ENCODE measurements around the gene SPTLC2. TPM values are rescaled to one million over a fixed set of nuclear protein-coding genes. Genes with fewer than 3 reads are reported as not detected.
"Not testable (repeated sequence)": the region's sequence is repeated elsewhere in the genome, so short reads cannot be mapped to it uniquely, and the experiment has no call there.

The SPTLC2 gene
- total and polyA plus RNA-seq, 4 donors, result 8.1 to 48.6 (median 27.6) TPM

DNA sequence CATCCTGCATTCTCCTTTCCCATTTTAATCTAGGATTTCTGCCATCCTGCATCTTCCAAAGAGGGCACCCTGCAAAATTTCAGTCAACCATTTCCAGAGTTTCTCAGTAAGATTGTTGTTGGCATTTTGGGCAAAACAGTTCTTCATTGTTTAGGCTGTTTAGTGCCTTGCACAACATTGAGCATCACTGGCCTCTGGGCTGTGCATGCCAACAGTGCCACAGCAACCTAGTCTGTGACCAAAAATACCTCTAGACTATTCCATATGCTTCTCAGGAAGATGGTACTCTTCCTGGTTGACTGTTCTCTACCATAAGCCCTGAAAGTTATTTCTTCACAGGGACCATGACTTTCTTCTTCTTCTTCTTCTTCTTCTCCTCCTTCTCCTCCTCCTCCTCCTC lies 85.4 kb downstream of the SPTLC2 start:
- Histone ChIP-seq H3K27me3 (ENCODE audit: control insufficient read depth in 3 of 3, insufficient read depth in 3 of 3, low read length in 2 of 3) (no peaks in the 10 kb centered on the region), H3K4me1 (ENCODE audit: control insufficient read depth in 5 of 5, insufficient read depth in 5 of 5, low read length in 5 of 5) (peaks cover 0 to 1% (median 0%) of the 10 kb centered on the region in 5 donors), H3K9me3 (ENCODE audit: control insufficient read depth in 4 of 4, insufficient read depth in 3 of 4, low read length in 3 of 4) (no peaks in the 10 kb centered on the region), H3K27ac (ENCODE audit: low read depth in 1 of 2, low read length in 1 of 2) (no peak overlapping the region), H3K4me3 (no peak overlapping the region), H3K36me3 (ENCODE audit: control insufficient read depth in 4 of 4, insufficient read depth in 4 of 4, low read length in 4 of 4) (peaks cover 0 to 5% (median 2%) of the 10 kb centered on the region in 4 donors), H3K9ac (ENCODE audit: insufficient read depth in 1 of 2, low read length in 2 of 2) (no peak overlapping the region)
- no peak for ATAC-seq (ENCODE audit: insufficient read depth, low FRiP score)
- TF ChIP-seq, protein P1, sequence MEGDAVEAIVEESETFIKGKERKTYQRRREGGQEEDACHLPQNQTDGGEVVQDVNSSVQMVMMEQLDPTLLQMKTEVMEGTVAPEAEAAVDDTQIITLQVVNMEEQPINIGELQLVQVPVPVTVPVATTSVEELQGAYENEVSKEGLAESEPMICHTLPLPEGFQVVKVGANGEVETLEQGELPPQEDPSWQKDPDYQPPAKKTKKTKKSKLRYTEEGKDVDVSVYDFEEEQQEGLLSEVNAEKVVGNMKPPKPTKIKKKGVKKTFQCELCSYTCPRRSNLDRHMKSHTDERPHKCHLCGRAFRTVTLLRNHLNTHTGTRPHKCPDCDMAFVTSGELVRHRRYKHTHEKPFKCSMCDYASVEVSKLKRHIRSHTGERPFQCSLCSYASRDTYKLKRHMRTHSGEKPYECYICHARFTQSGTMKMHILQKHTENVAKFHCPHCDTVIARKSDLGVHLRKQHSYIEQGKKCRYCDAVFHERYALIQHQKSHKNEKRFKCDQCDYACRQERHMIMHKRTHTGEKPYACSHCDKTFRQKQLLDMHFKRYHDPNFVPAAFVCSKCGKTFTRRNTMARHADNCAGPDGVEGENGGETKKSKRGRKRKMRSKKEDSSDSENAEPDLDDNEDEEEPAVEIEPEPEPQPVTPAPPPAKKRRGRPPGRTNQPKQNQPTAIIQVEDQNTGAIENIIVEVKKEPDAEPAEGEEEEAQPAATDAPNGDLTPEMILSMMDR (IDR thresholded peaks at IDR 0.05; ENCODE audit: control extremely low read depth, extremely low read depth), result no peak
- DNase-seq, result no peak

DNA sequence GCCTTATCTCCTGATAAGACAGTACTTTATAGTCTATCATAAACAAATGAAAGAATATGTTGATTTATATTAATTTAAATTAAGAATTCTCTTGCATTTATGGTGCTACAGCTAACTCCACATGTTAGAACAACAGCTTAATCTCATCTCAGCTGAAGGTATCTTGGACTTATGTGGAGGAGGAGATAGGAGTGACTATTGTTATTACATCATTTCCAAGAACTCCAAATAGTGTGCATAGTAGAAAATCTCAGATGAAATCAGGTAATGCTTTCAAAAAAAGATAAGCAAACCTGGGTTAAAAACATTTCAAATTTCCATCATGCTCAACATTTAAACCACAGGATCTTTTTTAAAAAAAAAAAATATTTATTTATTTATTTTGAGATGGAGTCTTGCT lies 86.5 kb downstream of the SPTLC2 start:
- TF ChIP-seq, protein P1 (IDR thresholded peaks at IDR 0.05; ENCODE audit: control extremely low read depth, extremely low read depth), result no peak
- Histone ChIP-seq H3K27ac (ENCODE audit: low read depth in 1 of 2, low read length in 1 of 2) (no peak overlapping the region), H3K27me3 (ENCODE audit: control insufficient read depth in 3 of 3, insufficient read depth in 3 of 3, low read length in 2 of 3) (no peaks in the 10 kb centered on the region), H3K4me3 (no peak overlapping the region), H3K36me3 (ENCODE audit: control insufficient read depth in 4 of 4, insufficient read depth in 4 of 4, low read length in 4 of 4) (peaks cover 0 to 3% (median 0%) of the 10 kb centered on the region in 4 donors), H3K9me3 (ENCODE audit: control insufficient read depth in 4 of 4, insufficient read depth in 3 of 4, low read length in 3 of 4) (no peaks in the 10 kb centered on the region), H3K9ac (ENCODE audit: insufficient read depth in 1 of 2, low read length in 2 of 2) (no peak overlapping the region), H3K4me1 (ENCODE audit: control insufficient read depth in 5 of 5, insufficient read depth in 5 of 5, low read length in 5 of 5) (peaks cover 0 to 3% (median 0%) of the 10 kb centered on the region in 5 donors)
- ATAC-seq (ENCODE audit: insufficient read depth, low FRiP score) (no peak), DNase-seq (no peak)

DNA sequence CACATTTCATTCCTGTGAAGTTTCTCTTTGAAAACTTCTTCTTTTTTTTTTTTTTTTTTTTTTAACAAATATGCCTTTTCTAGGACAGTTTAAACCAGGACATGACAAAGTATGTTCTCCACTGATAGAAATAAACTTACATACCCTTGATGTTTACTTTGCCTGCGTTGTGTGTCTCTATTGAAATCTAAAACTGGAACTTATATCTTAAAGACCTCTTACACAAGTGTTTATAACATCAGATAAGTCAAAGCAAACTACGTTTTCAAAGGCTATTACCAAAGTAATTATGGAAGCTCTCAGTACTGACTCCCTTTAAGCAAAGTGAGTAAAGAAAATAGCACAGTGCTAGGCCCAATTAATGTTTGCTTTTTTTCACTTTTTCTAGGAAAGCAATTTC lies 87.2 kb downstream of the SPTLC2 start:
- DNase-seq (peak in 2 of 3 donors; percentile 3 to 8), ATAC-seq (ENCODE audit: insufficient read depth, low FRiP score) (no peak)
- TF ChIP-seq, protein P1 (IDR thresholded peaks at IDR 0.05; ENCODE audit: control extremely low read depth, extremely low read depth), result no peak
- peaks cover 0 to 1% (median under 1%) of the 10 kb centered on the region in 4 donors for H3K36me3 ChIP-seq (ENCODE audit: control insufficient read depth in 4 of 4, insufficient read depth in 4 of 4, low read length in 4 of 4)
- H3K9ac ChIP-seq (ENCODE audit: insufficient read depth in 1 of 2, low read length in 2 of 2), result no peak overlapping the region
- H3K4me3 ChIP-seq, result no peak overlapping the region
- H3K4me1 ChIP-seq (ENCODE audit: control insufficient read depth in 5 of 5, insufficient read depth in 5 of 5, low read length in 5 of 5), result peaks cover 0 to 3% (median 0%) of the 10 kb centered on the region in 5 donors
- WGBS, 2 donors, result 69 to 85% methylated on average over 2 of the region's 2 CpGs
- H3K27ac ChIP-seq (ENCODE audit: low read depth in 1 of 2, low read length in 1 of 2), result no peak overlapping the region
- H3K9me3 ChIP-seq (ENCODE audit: control insufficient read depth in 4 of 4, insufficient read depth in 3 of 4, low read length in 3 of 4), result no peaks in the 10 kb centered on the region
- no peaks in the 10 kb centered on the region for H3K27me3 ChIP-seq (ENCODE audit: control insufficient read depth in 3 of 3, insufficient read depth in 3 of 3, low read length in 2 of 3)

DNA sequence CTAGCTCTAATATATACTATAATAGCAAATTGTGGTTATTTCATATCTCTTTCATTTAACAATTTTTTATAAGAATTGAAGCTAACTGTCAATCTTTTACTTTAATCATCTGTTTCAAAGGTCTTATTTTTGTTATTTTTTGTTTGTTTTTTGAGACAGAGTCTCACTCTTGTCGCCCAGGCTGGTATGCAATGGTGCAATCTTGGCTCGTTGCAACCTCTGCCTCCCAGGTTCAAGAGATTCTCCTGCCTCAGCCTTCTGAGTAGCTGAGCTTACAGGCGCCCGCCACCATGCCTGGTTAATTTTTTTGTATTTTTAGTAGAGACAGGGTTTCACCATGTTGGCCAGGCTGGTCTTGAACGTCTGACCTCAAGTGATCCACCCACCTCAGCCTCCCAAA lies 87.7 kb downstream of the SPTLC2 start:
- not testable (repeated sequence) for H3K27me3 ChIP-seq (ENCODE audit: control insufficient read depth in 3 of 3, insufficient read depth in 3 of 3, low read length in 2 of 3); H3K27ac ChIP-seq (ENCODE audit: low read depth in 1 of 2, low read length in 1 of 2); DNase-seq; H3K4me3 ChIP-seq; H3K36me3 ChIP-seq (ENCODE audit: control insufficient read depth in 4 of 4, insufficient read depth in 4 of 4, low read length in 4 of 4); H3K9me3 ChIP-seq (ENCODE audit: control insufficient read depth in 4 of 4, insufficient read depth in 3 of 4, low read length in 3 of 4); H3K9ac ChIP-seq (ENCODE audit: insufficient read depth in 1 of 2, low read length in 2 of 2); ATAC-seq (ENCODE audit: insufficient read depth, low FRiP score); H3K4me1 ChIP-seq (ENCODE audit: control insufficient read depth in 5 of 5, insufficient read depth in 5 of 5, low read length in 5 of 5)
- WGBS, 2 donors, result 89 to 93% methylated on average over 5 of the region's 5 CpGs

Measured in lung (tissue), 12 donors.